Stimulated activated CD8-positive, alpha-beta memory T cell treated with anti-CD3 and anti-CD28 coated beads, Interleukin-4, amount 100 ng/mL, for 48 hours (primary cell): ENCODE results near the gene AGK.
"Not testable (repeated sequence)": the region's sequence is repeated elsewhere in the genome, so short reads cannot be mapped to it uniquely, and the experiment has no call there.

Experiments
- DNase-seq: peaks from one replicate; pipeline ENCODE4 v3.0.0-alpha.2; 2020

AGK gene

GRCh38 chr7:141557831-141558531 lies 6.8 kb downstream of the AGK start:
- peak; percentile 42 for DNase-seq

GRCh38 chr7:141558544-141559183 lies 7.5 kb downstream of the AGK start:
- DNase-seq: no peak

GRCh38 chr7:141559961-141560360 lies 8.8 kb downstream of the AGK start:
- DNase-seq: no peak

GRCh38 chr7:141562036-141562435 lies 10.8 kb downstream of the AGK start:
- DNase-seq: no peak

GRCh38 chr7:141562543-141562942 lies 11.3 kb downstream of the AGK start:
- no peak for DNase-seq

GRCh38 chr7:141562972-141563371 lies 11.8 kb downstream of the AGK start:
- no peak for DNase-seq

GRCh38 chr7:141563956-141564623 lies 12.9 kb downstream of the AGK start:
- peak; percentile 50 for DNase-seq

- no peak for DNase-seq
Observed at GRCh38 chr7:141567432-141567831, 16.2 kb downstream of the AGK start.

- DNase-seq: no peak
Observed at GRCh38 chr7:141568227-141568626, 17.0 kb downstream of the AGK start.

GRCh38 chr7:141571059-141571458 lies 19.8 kb downstream of the AGK start:
- DNase-seq: no peak

- DNase-seq: no peak
Observed at GRCh38 chr7:141572175-141572574, 21.0 kb downstream of the AGK start.

GRCh38 chr7:141573511-141573910 lies 22.3 kb downstream of the AGK start:
- DNase-seq: no peak

GRCh38 chr7:141575164-141575563 lies 24.0 kb downstream of the AGK start:
- DNase-seq: no peak

- no peak for DNase-seq
Observed at GRCh38 chr7:141575654-141576448, 24.6 kb downstream of the AGK start.

- no peak for DNase-seq
Observed at GRCh38 chr7:141577043-141577839, 26.0 kb downstream of the AGK start.

- DNase-seq: not testable (repeated sequence)
Observed at GRCh38 chr7:141579953-141580352, 28.7 kb downstream of the AGK start.

- not testable (repeated sequence) for DNase-seq
Observed at GRCh38 chr7:141582063-141582462, 30.9 kb downstream of the AGK start.

GRCh38 chr7:141584935-141585334 lies 33.7 kb downstream of the AGK start:
- DNase-seq: no peak

GRCh38 chr7:141585592-141586510 lies 34.6 kb downstream of the AGK start:
- peak; percentile 68 for DNase-seq

- DNase-seq: no peak
Observed at GRCh38 chr7:141586878-141587277, 35.7 kb downstream of the AGK start.

- DNase-seq: no peak
Observed at GRCh38 chr7:141587304-141587703, 36.1 kb downstream of the AGK start.
